GM23338 (cell line): Measurements from ENCODE around the gene GVQW3.

Experiments
- CREB1 ChIP-seq: fragments of 250-450 bp; sonication (Bioruptor Pico); IDR thresholded peaks from 2 replicates; pipeline ENCODE4 v1.5.0; 2020; ENCODE audit warnings: low read depth, mild to moderate bottlenecking, moderate library complexity
- CTCF ChIP-seq, 2 experiments: fragments of 200-600 bp in 1 of 2; sonication (generic) in 1 of 2; conservative IDR thresholded peaks; 2 replicates each; pipeline versions ENCODE4 v1.5.1 to v1.6.1; 2016 to 2017; ENCODE audit warnings: antibody characterized with exemption in 2 of 2, low read depth in 2 of 2, mild to moderate bottlenecking in 2 of 2, moderate library complexity in 1 of 2
- EZH2 ChIP-seq: fragments of 200-600 bp; sonication (generic); IDR thresholded peaks from one replicate; pipeline ENCODE4 v1.8.0; 2017; ENCODE audit warnings: antibody characterized with exemption, mild to moderate bottlenecking, low read depth; ENCODE audit not compliant: unreplicated experiment
- EZH2phosphoT487 ChIP-seq: fragments of 200-600 bp; sonication (generic); IDR thresholded peaks from one replicate; pipeline ENCODE4 v1.8.1; 2018; ENCODE audit warnings: antibody characterized with exemption; ENCODE audit not compliant: unreplicated experiment
- POLR2AphosphoS5 ChIP-seq: IDR thresholded peaks from 2 replicates; pipeline ENCODE4 v1.6.1; 2016; ENCODE audit warnings: antibody characterized with exemption, low read depth
- REST ChIP-seq: IDR thresholded peaks from one replicate; pipeline ENCODE4 v1.6.1; 2018; ENCODE audit warnings: antibody characterized with exemption; ENCODE audit not compliant: unreplicated experiment
- ZNF114 ChIP-seq: fragments of 250-450 bp; sonication (Bioruptor Pico); IDR thresholded peaks from 2 replicates; pipeline ENCODE4 v1.5.0; 2020; ENCODE audit warnings: mild to moderate bottlenecking, moderate library complexity
- ZNF331 ChIP-seq: fragments of 250-450 bp; sonication (Bioruptor Pico); IDR thresholded peaks from 2 replicates; pipeline ENCODE4 v1.5.0; 2020; ENCODE audit warnings: low read depth, mild to moderate bottlenecking, moderate library complexity

- TF ChIP-seq EZH2: no peak
- TF ChIP-seq CTCF (conservative IDR thresholded peaks at IDR 0.05; ENCODE audit: low read depth in 2 of 2): no peak
- TF ChIP-seq EZH2phosphoT487: no peak
- TF ChIP-seq ZNF114 (CRISPR knock-in tag): no peak
- TF ChIP-seq POLR2AphosphoS5: no peak
- TF ChIP-seq CREB1: no peak
- no peak for TF ChIP-seq REST
- TF ChIP-seq ZNF331 (CRISPR knock-in tag): no peak
These were observed 43.2 kb upstream of the GVQW3 start for GRCh38 chr11:76337923-76338322.
